IMR-90 (cell line): ENCODE measurements around the gene SLC35D2. TPM values are rescaled to one million over a fixed set of nuclear protein-coding genes. Genes with fewer than 3 reads are reported as not detected.

Source experiments
- ATAC-seq: fragments of 200-7000 bp; cut with Tn5 transposase; 2 replicates; pipeline ENCODE4 v1.9.1; 2020; ENCODE audit warnings: low read depth, mild to moderate bottlenecking, moderate library complexity
- BruUV-seq: library from RNA; stranded (reverse); fragments of 400-500 nt; replicated peaks from 2 replicates; lab custom pipeline; 2021; lab: Mats Ljungman, UMichigan
- CTCF ChIA-PET: fragments of 300-600 bp; formaldehyde crosslinking; extraction: SDS; loops from one replicate; lab custom pipeline; 2021; ENCODE audit warnings: antibody characterized with exemption; lab: Yijun Ruan, JAX
- POLR2A ChIA-PET: fragments of 300-600 bp; sonication (Branson Sonifier 250); formaldehyde crosslinking; loops from one replicate; lab custom pipeline; 2022; ENCODE audit warnings: antibody characterized with exemption; ENCODE audit not compliant: unreplicated experiment; lab: Charles Lee
- DNase-seq: peaks from one replicate; pipeline ENCODE4 v3.0.0; 2013
- H2AFZ ChIP-seq: replicated peaks from 2 replicates; pipeline ENCODE3; 2013; ENCODE audit warnings: low read length, mild to moderate bottlenecking; ENCODE audit not compliant: poor library complexity
- H2AK5ac ChIP-seq: 2 replicates; pipeline ENCODE4 v1.6.1; 2013; ENCODE audit warnings: low read depth, low read length, inconsistent platforms
- H2AK9ac ChIP-seq: replicated peaks from 2 replicates; pipeline ENCODE3; 2013; ENCODE audit warnings: mild to moderate bottlenecking, low read depth, low read length, moderate library complexity; ENCODE audit not compliant: poor library complexity
- H2BK120ac ChIP-seq: 2 replicates; pipeline ENCODE4 v1.6.1; 2013; ENCODE audit warnings: low read depth, low read length, inconsistent platforms
- H2BK15ac ChIP-seq: 3 replicates; pipeline ENCODE4 v1.6.1; 2013; ENCODE audit warnings: low read depth, low read length, inconsistent platforms
- H2BK20ac ChIP-seq: 2 replicates; pipeline ENCODE4 v1.6.1; 2013; ENCODE audit warnings: low read depth, mild to moderate bottlenecking, inconsistent platforms, low read length, moderate library complexity
- H2BK5ac ChIP-seq: 2 replicates; pipeline ENCODE4 v1.6.1; 2013; ENCODE audit warnings: mild to moderate bottlenecking, low read depth, low read length, inconsistent platforms; ENCODE audit not compliant: poor library complexity, severe bottlenecking
- H3K14ac ChIP-seq: replicated peaks from 2 replicates; pipeline ENCODE4 v1.6.1; 2013; ENCODE audit warnings: low read depth, low read length, inconsistent platforms
- H3K18ac ChIP-seq: 2 replicates; pipeline ENCODE4 v1.6.1; 2013; ENCODE audit warnings: low read depth, low read length, control low read depth
- H3K23ac ChIP-seq: 2 replicates; pipeline ENCODE4 v1.6.1; 2013; ENCODE audit warnings: low read depth, low read length, inconsistent platforms
- H3K27ac ChIP-seq: 2 replicates; pipeline ENCODE4 v1.5.1; 2013; ENCODE audit warnings: mild to moderate bottlenecking, control low read depth, low read length; ENCODE audit not compliant: insufficient read depth
- H3K27me3 ChIP-seq: 2 replicates; pipeline ENCODE4 v1.6.1; 2013; ENCODE audit warnings: low read length; ENCODE audit not compliant: control insufficient read depth, insufficient read depth
- H3K36me3 ChIP-seq: 2 replicates; pipeline ENCODE4 v1.6.1; 2013; ENCODE audit warnings: low read length, mixed read lengths; ENCODE audit not compliant: control insufficient read depth, insufficient read depth
- H3K4ac ChIP-seq: 2 replicates; pipeline ENCODE4 v1.6.1; 2013; ENCODE audit warnings: low read depth, low read length, inconsistent platforms
- H3K4me1 ChIP-seq: 2 replicates; pipeline ENCODE4 v1.6.1; 2013; ENCODE audit warnings: low read length, mixed read lengths; ENCODE audit not compliant: control insufficient read depth, insufficient read depth
- H3K4me2 ChIP-seq: 2 replicates; pipeline ENCODE4 v1.6.1; 2013; ENCODE audit warnings: low read depth, mild to moderate bottlenecking, control low read depth, low read length, moderate library complexity
- H3K4me3 ChIP-seq: 2 replicates; pipeline ENCODE4 v1.5.1; 2013; ENCODE audit warnings: low read depth, mild to moderate bottlenecking, control low read depth, low read length, moderate library complexity; ENCODE audit not compliant: insufficient read depth
- H3K56ac ChIP-seq: 2 replicates; pipeline ENCODE4 v1.6.1; 2013; ENCODE audit warnings: low read length, inconsistent platforms; ENCODE audit not compliant: insufficient read depth; ENCODE audit errors: extremely low read depth
- H3K79me1 ChIP-seq, 2 experiments: 2 replicates each; pipeline ENCODE4 v1.6.1; 2013; ENCODE audit warnings: low read length in 2 of 2, inconsistent platforms in 1 of 2, low read depth in 1 of 2
- H3K9ac ChIP-seq: 2 replicates; pipeline ENCODE4 v1.6.1; 2013; ENCODE audit warnings: low read depth, low read length, control low read depth
- H3K9me1 ChIP-seq: 2 replicates; pipeline ENCODE4 v1.6.1; 2013; ENCODE audit warnings: low read length, inconsistent platforms; ENCODE audit not compliant: insufficient read depth
- H3K9me3 ChIP-seq: 2 replicates; pipeline ENCODE4 v1.6.1; 2013; ENCODE audit warnings: low read length; ENCODE audit not compliant: control insufficient read depth, insufficient read depth
- H4K20me1 ChIP-seq: 2 replicates; pipeline ENCODE4 v1.6.1; 2013; ENCODE audit warnings: low read length, inconsistent platforms; ENCODE audit not compliant: insufficient read depth
- H4K5ac ChIP-seq: 2 replicates; pipeline ENCODE4 v1.6.1; 2013; ENCODE audit warnings: mild to moderate bottlenecking, low read depth, low read length, control low read depth
- H4K8ac ChIP-seq, 2 experiments: 2 replicates each; pipeline ENCODE4 v1.6.1; 2013; ENCODE audit warnings: low read depth in 2 of 2, low read length in 2 of 2, control low read depth in 1 of 2, inconsistent platforms in 1 of 2
- H4K91ac ChIP-seq: 2 replicates; pipeline ENCODE4 v1.6.1; 2013; ENCODE audit warnings: low read depth, low read length, inconsistent platforms; ENCODE audit not compliant: insufficient read depth
- BHLHE40 ChIP-seq: fragments of 150-350 bp; IDR thresholded peaks from 2 replicates; pipeline ENCODE4 v1.6.1; 2016; ENCODE audit warnings: mild to moderate bottlenecking, low read depth, low read length
- FOS ChIP-seq: fragments of 150-350 bp; IDR thresholded peaks from 2 replicates; pipeline ENCODE4 v1.6.1; 2016; ENCODE audit warnings: low read depth, low read length
- RAD21 ChIP-seq: IDR thresholded peaks from 2 replicates; pipeline ENCODE4 v1.6.1; 2012; ENCODE audit warnings: low read length, improper control_type of control experiment
- WGBS, 2 experiments: methylation state at CpG; one replicate each; pipeline versions ENCODE4 v1.1.5 to v1.1.7; 2013; ENCODE audit warnings: missing lambda C conversion rate in 2 of 2; ENCODE audit not compliant: insufficient read length in 1 of 2; ENCODE audit errors: extremely low coverage in 2 of 2; 5-methylcytosine and 5-hydroxymethylcytosine counted together
- dilution Hi-C: fragments of 300-500 bp; cut with HindIII; formaldehyde crosslinking; loops from one replicate; pipeline ENCODE4 v1.14.3; 2018; ENCODE audit warnings: low sequenced_read_pairs; ENCODE audit not compliant: unreplicated experiment
- in situ Hi-C: fragments of 300-500 bp; cut with MboI; formaldehyde crosslinking; loops from 3 replicates; pipeline ENCODE4 v1.14.3; 2019; ENCODE audit warnings: low sequenced_read_pairs, inconsistent platforms, mixed read lengths
- intact Hi-C: fragments of 100-400 bp; cut with micrococcal nuclease; formaldehyde crosslinking; loops from 2 replicates; pipeline ENCODE4 v1.10.0; 2022
- polyA plus RNA-seq, 3 experiments: library from polyadenylated mRNA; depleted of rRNA; stranded (reverse); fragments of >200 nt; gene quantifications; 2 replicates each; pipeline ENCODE4 v1.2.3, GENCODE V29; 2012; ENCODE audit warnings: low replicate concordance in 1 of 3
- total RNA-seq: library from RNA; depleted of rRNA; stranded (reverse); fragments of >200 nt; gene quantifications from 2 replicates; pipeline ENCODE4 v1.2.3, GENCODE V29; 2012

SLC35D2 gene
- total and polyA plus RNA-seq, 2 of the 4 experiments (the other 2 are of a cell fraction): 9.7 to 11.8 TPM

DNA sequence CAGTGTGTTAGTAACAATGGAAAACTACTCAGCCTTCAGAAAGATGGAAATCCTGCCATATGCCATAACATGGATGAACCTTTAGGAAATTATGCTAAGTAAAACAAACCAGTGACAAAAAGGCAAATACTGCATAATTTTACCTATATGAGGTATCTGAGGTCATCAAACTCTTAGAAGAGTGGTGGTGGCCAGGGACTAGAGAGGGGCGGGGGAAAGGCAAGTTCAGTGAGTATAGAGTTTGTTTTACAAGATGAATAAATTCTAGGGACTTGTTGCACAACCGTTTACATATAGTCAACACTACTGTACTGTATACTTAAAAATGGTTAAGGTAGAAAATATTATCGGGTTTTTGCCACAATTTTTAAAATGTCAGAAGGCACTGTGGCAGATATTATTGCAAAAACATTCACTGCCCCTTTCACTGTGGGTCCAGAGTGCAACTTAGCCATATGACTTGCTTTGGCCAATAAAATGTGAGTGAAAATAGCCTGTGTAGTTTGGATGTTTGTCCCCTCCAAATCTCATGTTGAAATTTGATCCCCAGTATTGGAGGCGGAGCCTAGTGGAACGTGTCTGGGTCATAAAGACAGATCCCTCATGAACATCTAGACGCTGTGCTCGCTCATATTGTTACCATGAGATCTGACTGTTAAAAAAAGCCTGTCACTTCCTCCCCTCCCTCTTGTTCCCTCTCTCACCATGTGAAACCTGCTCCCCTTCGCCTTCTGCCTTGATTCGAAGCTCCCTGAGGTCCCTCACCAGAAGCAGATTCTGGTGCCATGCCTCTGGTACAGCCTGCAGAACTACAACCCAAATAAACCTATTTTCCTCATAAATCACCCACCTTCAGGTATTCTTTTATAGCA is 25.1 kb upstream of the SLC35D2 start:
- peak overlapping the region; percentile 73 for H2AFZ ChIP-seq
- no peak overlapping the region for H3K14ac ChIP-seq
- H3K9ac ChIP-seq: no peak overlapping the region
- in situ Hi-C loops: no loop called here
- H2BK120ac ChIP-seq: no peak overlapping the region
- H3K27me3 ChIP-seq: no peaks in the 10 kb centered on the region
- no peak overlapping the region for H2BK5ac ChIP-seq
- no peak overlapping the region for H3K56ac ChIP-seq
- H2AK5ac ChIP-seq: no peak overlapping the region
- H3K18ac ChIP-seq: no peak overlapping the region
- H2AK9ac ChIP-seq: no peak overlapping the region
- H3K4ac ChIP-seq: no peak overlapping the region
- CTCF ChIA-PET: interaction anchor here (0.6 kb wide), 1 partner anchor 1112 kb away, joined by 3 read pairs; no protein-coding TSS in a partner anchor
- H4K20me1 ChIP-seq: no peaks in the 10 kb centered on the region; the same call in 1 of the 2 replicates
- H3K9me3 ChIP-seq: no peaks in the 10 kb centered on the region
- dilution Hi-C loops: no loop called here
- H3K4me3 ChIP-seq: no peak overlapping the region
- no peaks in the 10 kb centered on the region; the same call in 1 of the 2 replicates for H3K4me1 ChIP-seq
- no peaks in the 10 kb centered on the region for H3K9me1 ChIP-seq
- BruUV-seq: no TSS peak
- POLR2A ChIA-PET: no interaction called here
- H4K5ac ChIP-seq: no peak overlapping the region
- H3K27ac ChIP-seq: no peak overlapping the region
- no peak overlapping the region for H4K91ac ChIP-seq
- no peak for TF ChIP-seq RAD21
- TF ChIP-seq BHLHE40: no peak
- no peak for TF ChIP-seq FOS
- no peak overlapping the region for H2BK15ac ChIP-seq
- H3K36me3 ChIP-seq: no peaks in the 10 kb centered on the region
- H2BK20ac ChIP-seq: no peak overlapping the region
- intact Hi-C loops: no loop called here
- no peak for ATAC-seq
- no peak for DNase-seq
- H3K79me1 ChIP-seq: peaks cover 18 to 33% of the 10 kb centered on the region in 2 experiments
- no peak overlapping the region for H3K23ac ChIP-seq
- H3K4me2 ChIP-seq: no peak overlapping the region
- 100% methylated on average over 1 of the region's 9 CpGs; no CpG with 5 or more reads in 1 of the 2 experiments for WGBS, 2 experiments
- no peak overlapping the region for H4K8ac ChIP-seq
